ENCODE measurements around the gene KRTAP4-16. TPM values are rescaled to one million over a fixed set of nuclear protein-coding genes. Genes with fewer than 3 reads are reported as not detected.
"Not testable (repeated sequence)": the region's sequence is repeated elsewhere in the genome, so short reads cannot be mapped to it uniquely, and the experiment has no call there.

KRTAP4-16 gene
- total and polyA plus RNA-seq, 2 of the 8 experiments (the other 6 are each of a cell fraction or from before 2014, with no cell fraction given) = not detected

DNA sequence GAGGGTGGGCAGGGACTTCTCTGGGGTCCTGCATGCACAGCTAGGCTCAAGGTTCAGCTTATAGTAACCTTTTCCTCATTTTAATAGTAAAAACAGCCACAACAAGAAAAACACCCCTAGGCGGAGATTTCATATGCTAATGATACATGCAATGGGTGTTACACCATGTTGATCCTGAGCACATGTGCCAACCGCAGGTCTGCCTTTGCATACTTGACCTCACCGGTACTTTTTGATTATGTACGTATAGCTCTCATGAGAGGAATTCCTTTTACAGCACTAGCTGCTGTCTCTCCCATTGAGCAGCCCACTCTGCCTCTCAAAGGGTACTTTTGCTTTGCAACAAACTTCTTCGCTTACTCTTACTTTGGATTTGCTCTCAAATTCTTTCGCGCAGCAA lies 6.0 kb downstream of the KRTAP4-16 start (continued):
- TF ChIP-seq, protein P1, sequence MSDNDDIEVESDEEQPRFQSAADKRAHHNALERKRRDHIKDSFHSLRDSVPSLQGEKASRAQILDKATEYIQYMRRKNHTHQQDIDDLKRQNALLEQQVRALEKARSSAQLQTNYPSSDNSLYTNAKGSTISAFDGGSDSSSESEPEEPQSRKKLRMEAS (IDR thresholded peaks at IDR 0.05) = no peak

DNA sequence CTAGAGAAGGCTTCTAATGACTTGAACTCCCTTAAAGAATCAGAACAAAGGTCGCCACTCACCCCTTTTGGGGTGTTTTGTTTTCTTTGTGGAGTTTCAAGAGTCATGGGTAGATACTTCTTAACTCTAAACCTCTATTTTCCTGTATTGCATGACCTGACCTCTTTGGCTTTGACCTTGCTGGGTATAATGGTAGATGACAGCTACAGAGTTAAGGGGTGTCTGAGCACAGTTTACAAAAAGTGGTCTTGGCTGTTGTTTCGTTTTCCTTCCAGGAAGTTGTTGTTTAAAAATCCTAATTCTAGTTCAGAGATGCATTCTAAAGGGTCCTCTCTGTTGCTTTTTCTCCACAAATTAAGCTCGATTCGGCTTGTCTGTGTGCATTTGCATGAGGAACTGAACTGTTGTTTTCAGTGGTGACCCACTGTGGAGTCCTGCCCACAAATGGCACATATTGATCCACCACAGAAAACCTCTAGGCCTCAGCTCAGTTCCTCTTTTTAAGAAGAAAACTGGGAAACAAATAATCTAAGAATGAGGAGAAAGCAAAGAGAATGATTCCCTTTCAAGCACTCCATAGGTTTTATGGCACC lies 13.2 kb downstream of the KRTAP4-16 start:
- H3K4ac ChIP-seq (replicated peaks; ENCODE audit: insufficient read length, low read depth, low read length); H2BK5ac ChIP-seq (ENCODE audit: low read depth, low read length); H3K79me1 ChIP-seq (ENCODE audit: low read depth, low read length); H3K36me3 ChIP-seq (ENCODE audit: control insufficient read depth in 2 of 4, insufficient read depth in 4 of 4, low read length in 3 of 4); H2AFZ ChIP-seq (ENCODE audit: low read length); DNase-seq (ENCODE audit: low read depth in 1 of 2, low spot score in 2 of 2); H4K8ac ChIP-seq (ENCODE audit: extremely low read depth, insufficient read depth, low read length); H3K23me2 ChIP-seq (ENCODE audit: low read depth, low read length); H2BK15ac ChIP-seq (ENCODE audit: low read length); H3K9ac ChIP-seq (replicated peaks in 1 of 4; ENCODE audit: extremely low read depth in 1 of 4, low read depth in 3 of 4, low read length in 3 of 4); H4K5ac ChIP-seq (ENCODE audit: insufficient read length, low read depth, low read length); FAIRE-seq; H2BK120ac ChIP-seq (replicated peaks; ENCODE audit: low read depth, low read length); H2AK5ac ChIP-seq (ENCODE audit: low read depth, low read length); CTCF ChIA-PET (ENCODE audit: partially characterized antibody); H4K91ac ChIP-seq (replicated peaks; ENCODE audit: insufficient read length, low read length); H3K27ac ChIP-seq (ENCODE audit: low read depth, low read length); POLR2A ChIA-PET (ENCODE audit: partially characterized antibody); H3K14ac ChIP-seq (ENCODE audit: insufficient read length); H3K23ac ChIP-seq (ENCODE audit: insufficient read length); H4K20me1 ChIP-seq (replicated peaks in 1 of 2; ENCODE audit: control insufficient read depth in 1 of 2, insufficient read depth in 2 of 2, low read length in 2 of 2); H3K9me3 ChIP-seq (ENCODE audit: insufficient read depth in 2 of 2, low read depth in 1 of 2, low read length in 1 of 2); H2BK20ac ChIP-seq (ENCODE audit: low read length); H3K27me3 ChIP-seq (replicated peaks in 1 of 4; ENCODE audit: control insufficient read depth in 3 of 4, extremely low read depth in 1 of 4, insufficient read depth in 3 of 4, low read length in 3 of 4); H3K79me2 ChIP-seq (ENCODE audit: control insufficient read depth in 1 of 2, insufficient read depth in 2 of 2, low read length in 2 of 2); H3K4me2 ChIP-seq (ENCODE audit: insufficient read depth in 1 of 2, low read depth in 2 of 2, low read length in 2 of 2); H3K4me3 ChIP-seq (ENCODE audit: extremely low read depth in 1 of 4, insufficient read depth in 2 of 4, low read depth in 3 of 4, low read length in 4 of 4); H3K4me1 ChIP-seq (replicated peaks in 1 of 4; ENCODE audit: control insufficient read depth in 3 of 4, insufficient read depth in 4 of 4, low read length in 3 of 4); H3K18ac ChIP-seq (ENCODE audit: extremely low read depth, low read length); H3K56ac ChIP-seq (replicated peaks; ENCODE audit: insufficient read length, low read depth, low read length); H2BK12ac ChIP-seq (ENCODE audit: low read depth, low read length): not testable (repeated sequence)
- WGBS, 2 experiments (ENCODE audit: extremely low coverage in 1 of 2, insufficient coverage in 1 of 2, insufficient read length in 1 of 2, insufficient replicate concordance in 2 of 2, low coverage in 1 of 2, low lambda C conversion rate in 2 of 2, missing lambda C conversion rate in 1 of 2) = 64% methylated on average over 4 of the region's 4 CpGs; no CpG with 5 or more reads in 1 of the 2 experiments
